ENCODE measurements around the gene MAMLD1. TPM values are rescaled to one million over a fixed set of nuclear protein-coding genes. Genes with fewer than 3 reads are reported as not detected.

The MAMLD1 gene
- total and polyA plus RNA-seq, 2 donors (not counting 3 experiments of a cell fraction or from before 2014, with no cell fraction given) = 2.5 to 5.6 TPM

GRCh38 chrX:150543230-150544155, 180.4 kb downstream of the MAMLD1 start:
- no TSS peak for BruUV-seq (replicated peaks)
- dilution Hi-C loops (cut with MboI; ENCODE audit: extremely low pct_ligation_motif_present, low sequenced_read_pairs) (no loop called here), intact Hi-C loops (cut with micrococcal nuclease) (no loop called here)
- Histone ChIP-seq H3K9me3 (replicated peaks; ENCODE audit: control insufficient read depth, insufficient read depth, low read length) (no peaks in the 10 kb centered on the region), H3K79me2 (ENCODE audit: control insufficient read depth, insufficient read depth, low read length) (no peaks in the 10 kb centered on the region), H4K20me1 (replicated peaks; ENCODE audit: control insufficient read depth, extremely low read depth, insufficient read depth, low read length) (no peaks in the 10 kb centered on the region), H3K4me1 (ENCODE audit: control insufficient read depth, extremely low read depth, insufficient read depth, low read length) (peaks cover 9% of the 10 kb centered on the region), H3K9me1 (replicated peaks; ENCODE audit: control insufficient read depth, extremely low read depth, insufficient read depth, low read length) (no peaks in the 10 kb centered on the region), H2AFZ (ENCODE audit: low read depth, low read length) (no peak overlapping the region), H3K36me3 (ENCODE audit: control insufficient read depth in 2 of 2, extremely low read depth in 1 of 2, insufficient read depth in 2 of 2, low read length in 2 of 2) (no peaks in the 10 kb centered on the region), H3K9ac (replicated peaks; ENCODE audit: extremely low read depth, insufficient read depth, low read length) (no peak overlapping the region), H3K27ac (ENCODE audit: insufficient read depth, low read depth, low read length) (no peak overlapping the region), H3K27me3 (ENCODE audit: control insufficient read depth in 2 of 2, insufficient read depth in 2 of 2, low read length in 2 of 2) (no peaks in the 10 kb centered on the region), H3K4me3 (replicated peaks in 1 of 3; ENCODE audit: insufficient read depth in 1 of 3, low read depth in 1 of 3, low read length in 3 of 3) (no peak overlapping the region), H3K4me2 (ENCODE audit: insufficient read depth, low read length) (no peak overlapping the region)
- no peak for DNase-seq (ENCODE audit: low read depth, low spot score)
- POLR2A ChIA-PET = no interaction called here
- FAIRE-seq = no peak
- TF ChIP-seq FOS (IDR thresholded peaks at IDR 0.05; ENCODE audit: borderline replicate concordance, insufficient read depth, low read length) = no peak
- TF ChIP-seq, protein P1, sequence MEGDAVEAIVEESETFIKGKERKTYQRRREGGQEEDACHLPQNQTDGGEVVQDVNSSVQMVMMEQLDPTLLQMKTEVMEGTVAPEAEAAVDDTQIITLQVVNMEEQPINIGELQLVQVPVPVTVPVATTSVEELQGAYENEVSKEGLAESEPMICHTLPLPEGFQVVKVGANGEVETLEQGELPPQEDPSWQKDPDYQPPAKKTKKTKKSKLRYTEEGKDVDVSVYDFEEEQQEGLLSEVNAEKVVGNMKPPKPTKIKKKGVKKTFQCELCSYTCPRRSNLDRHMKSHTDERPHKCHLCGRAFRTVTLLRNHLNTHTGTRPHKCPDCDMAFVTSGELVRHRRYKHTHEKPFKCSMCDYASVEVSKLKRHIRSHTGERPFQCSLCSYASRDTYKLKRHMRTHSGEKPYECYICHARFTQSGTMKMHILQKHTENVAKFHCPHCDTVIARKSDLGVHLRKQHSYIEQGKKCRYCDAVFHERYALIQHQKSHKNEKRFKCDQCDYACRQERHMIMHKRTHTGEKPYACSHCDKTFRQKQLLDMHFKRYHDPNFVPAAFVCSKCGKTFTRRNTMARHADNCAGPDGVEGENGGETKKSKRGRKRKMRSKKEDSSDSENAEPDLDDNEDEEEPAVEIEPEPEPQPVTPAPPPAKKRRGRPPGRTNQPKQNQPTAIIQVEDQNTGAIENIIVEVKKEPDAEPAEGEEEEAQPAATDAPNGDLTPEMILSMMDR (IDR thresholded peaks at IDR 0.05; ENCODE audit: extremely low read depth in 1 of 2, insufficient read depth in 1 of 2, low read depth in 1 of 2, low read length in 2 of 2) = no peak
- TF ChIP-seq POLR2A (IDR thresholded peaks at IDR 0.05; ENCODE audit: low read depth, low read length) = no peak
- TF ChIP-seq EZH2 (IDR thresholded peaks at IDR 0.05; ENCODE audit: borderline replicate concordance, low read depth, low read length, severe bottlenecking) = no peak
- TF ChIP-seq JUN (IDR thresholded peaks at IDR 0.05; ENCODE audit: borderline replicate concordance, insufficient read depth, insufficient read length, low read depth) = no peak
- TF ChIP-seq GATA2 (IDR thresholded peaks at IDR 0.05; ENCODE audit: insufficient read depth, insufficient read length, low read depth, low read length) = no peak
- TF ChIP-seq MAX (IDR thresholded peaks at IDR 0.05; ENCODE audit: insufficient read depth, insufficient read length) = no peak
- TF ChIP-seq POLR2AphosphoS5 (IDR thresholded peaks at IDR 0.05; ENCODE audit: insufficient read depth, low read depth, low read length) = no peak
- no peak for TF ChIP-seq MYC (IDR thresholded peaks at IDR 0.05; ENCODE audit: low read depth, low read length)
- CTCF ChIA-PET = interaction anchor here (1.2 to 2.0 kb wide), 2 partner anchors 44 to 178 kb away, joined by 3 to 5 read pairs; no protein-coding TSS in a partner anchor

Data from endothelial cell of umbilical vein (primary cell).